PC-9 (cell line): ENCODE measurements around the gene MX2. TPM values are rescaled to one million over a fixed set of nuclear protein-coding genes. Genes with fewer than 3 reads are reported as not detected.

Source experiments
- BruUV-seq: library from RNA; stranded (reverse); fragments of 400-500 nt; replicated peaks from 2 replicates; lab custom pipeline; 2021; lab: Mats Ljungman, UMichigan
- CTCF ChIA-PET: fragments of 300-600 bp; sonication (Branson Sonifier 250); formaldehyde crosslinking; loops from one replicate; lab custom pipeline; 2022; ENCODE audit warnings: antibody characterized with exemption; lab: Charles Lee
- POLR2A ChIA-PET: fragments of 300-600 bp; sonication (Branson Sonifier 250); formaldehyde crosslinking; loops from one replicate; lab custom pipeline; 2022; ENCODE audit warnings: antibody characterized with exemption; ENCODE audit not compliant: unreplicated experiment; lab: Charles Lee
- DNase-seq, 2 experiments: peaks; one replicate each; pipeline versions ENCODE4 v3.0.0 to v3.0.0-alpha.2; 2015 to 2022; ENCODE audit warnings: mixed read lengths in 1 of 2
- H2AFZ ChIP-seq: fragments of 200-600 bp; sonication (generic); 2 replicates; pipeline ENCODE4 v1.8.1; 2017; ENCODE audit warnings: antibody characterized with exemption
- H3F3A ChIP-seq: fragments of 200-600 bp; sonication (generic); 2 replicates; pipeline ENCODE4 v1.8.1; 2017; ENCODE audit warnings: antibody characterized with exemption, mild to moderate bottlenecking, low read depth; ENCODE audit not compliant: insufficient read depth
- H3K27ac ChIP-seq: fragments of 200-600 bp; sonication (generic); 2 replicates; pipeline ENCODE4 v1.6.1; 2016; ENCODE audit warnings: mixed run types
- H3K27me3 ChIP-seq: fragments of 200-600 bp; sonication (generic); 2 replicates; pipeline ENCODE4 v1.6.1; 2016; ENCODE audit warnings: low read depth, mixed run types; ENCODE audit not compliant: insufficient read depth
- H3K36me3 ChIP-seq: fragments of 200-600 bp; sonication (generic); 2 replicates; pipeline ENCODE4 v1.6.1; 2016; ENCODE audit warnings: low read depth, mixed run types
- H3K4me1 ChIP-seq: fragments of 200-600 bp; sonication (generic); replicated peaks from 2 replicates; pipeline ENCODE4 v1.6.1; 2016; ENCODE audit warnings: mixed run types; ENCODE audit not compliant: insufficient read depth
- H3K4me2 ChIP-seq: fragments of 200-600 bp; sonication (generic); 2 replicates; pipeline ENCODE4 v1.6.1; 2017; ENCODE audit warnings: mixed run types
- H3K4me3 ChIP-seq: fragments of 200-600 bp; sonication (generic); 2 replicates; pipeline ENCODE4 v1.6.1; 2016; ENCODE audit warnings: mixed run types
- H3K79me2 ChIP-seq: fragments of 200-600 bp; sonication (generic); 2 replicates; pipeline ENCODE4 v1.6.1; 2017; ENCODE audit warnings: low read depth, mixed run types
- H3K9me2 ChIP-seq: fragments of 200-600 bp; sonication (generic); 2 replicates; pipeline ENCODE4 v1.8.1; 2017; ENCODE audit warnings: mild to moderate bottlenecking; ENCODE audit not compliant: insufficient read depth
- H3K9me3 ChIP-seq: fragments of 200-600 bp; sonication (generic); 2 replicates; pipeline ENCODE4 v1.8.1; 2016; ENCODE audit warnings: low read depth; ENCODE audit not compliant: insufficient read depth
- H4K20me1 ChIP-seq: fragments of 200-600 bp; sonication (generic); 2 replicates; pipeline ENCODE4 v1.8.1; 2017; ENCODE audit not compliant: insufficient read depth
- CTCF ChIP-seq: fragments of 200-600 bp; sonication (generic); conservative IDR thresholded peaks from 2 replicates; pipeline ENCODE4 v1.6.1; 2017; ENCODE audit warnings: mixed run types, antibody characterized with exemption, mild to moderate bottlenecking, moderate library complexity
- EZH2 ChIP-seq: fragments of 200-600 bp; sonication (generic); IDR thresholded peaks from 2 replicates; pipeline ENCODE4 v1.8.0; 2017; ENCODE audit warnings: antibody characterized with exemption, low read depth
- intact Hi-C: fragments of 100-400 bp; cut with micrococcal nuclease; formaldehyde crosslinking; loops from one replicate; pipeline ENCODE4 v1.10.0; 2022; ENCODE audit not compliant: unreplicated experiment
- total RNA-seq: library from RNA; stranded (reverse); gene quantifications from 2 replicates; pipeline ENCODE4 v1.2.3, GENCODE V29; 2021

Gene MX2
- total RNA-seq, 1 experiment from 2014 or later: 2.5 TPM

DNA sequence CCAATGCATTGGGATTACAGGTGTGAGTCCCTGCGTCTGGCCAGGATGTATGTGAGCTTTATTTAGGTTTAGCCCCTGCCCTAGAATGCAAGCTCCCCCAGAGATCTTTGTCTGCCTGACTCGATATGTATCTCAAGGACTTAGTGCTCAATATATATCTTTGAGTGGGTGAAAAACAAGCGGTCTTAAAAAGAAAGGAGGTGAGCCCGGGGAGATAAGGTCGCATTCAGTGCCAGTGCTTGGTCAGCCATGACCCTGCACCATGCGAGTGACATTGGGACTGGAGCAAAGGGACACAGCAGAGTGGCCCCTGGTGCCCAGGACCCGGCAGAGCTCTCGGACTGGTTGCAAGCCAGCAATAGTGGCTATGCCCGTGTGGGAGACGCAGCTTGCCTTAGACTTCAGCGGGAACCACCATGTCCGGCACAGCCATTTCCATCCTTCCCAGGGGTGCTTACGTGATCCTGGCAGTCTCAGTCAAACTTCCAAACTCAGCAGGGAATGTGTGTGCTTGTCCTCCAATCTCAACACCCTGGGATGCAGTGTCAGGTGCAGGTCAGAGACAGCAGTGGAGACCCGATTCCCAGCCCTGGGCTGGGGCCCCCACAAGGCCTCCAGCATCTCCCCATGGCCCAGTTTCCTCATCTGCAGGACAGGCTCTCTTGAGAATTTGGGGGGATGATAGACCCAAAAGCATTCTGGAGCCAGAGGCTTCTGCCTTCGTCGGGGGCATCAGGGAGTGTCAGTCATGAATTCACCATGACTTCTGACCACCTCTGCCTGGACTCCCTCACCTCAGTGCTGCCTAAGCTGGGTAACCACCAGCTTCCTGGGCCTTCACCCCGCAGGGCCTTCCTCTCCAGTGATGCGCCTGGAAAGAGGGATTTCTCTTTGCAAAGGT lies 1.8 kb downstream of the MX2 start:
- no peaks in the 10 kb centered on the region for H3K9me3 ChIP-seq
- no peak for DNase-seq
- peaks cover 16% of the 10 kb centered on the region; the same call in 1 of the 2 replicates for H3F3A ChIP-seq
- no peaks in the 10 kb centered on the region for H3K36me3 ChIP-seq
- ChIA-PET POLR2A (no interaction called here), CTCF (no interaction called here)
- H3K79me2 ChIP-seq: no peaks in the 10 kb centered on the region
- TF ChIP-seq CTCF (no peak), EZH2 (no peak)
- peaks cover 26% of the 10 kb centered on the region for H3K4me1 ChIP-seq
- H3K4me3 ChIP-seq: no peak overlapping the region
- H4K20me1 ChIP-seq: no peaks in the 10 kb centered on the region
- no peak overlapping the region for H3K4me2 ChIP-seq
- H2AFZ ChIP-seq: no peak overlapping the region
- no peaks in the 10 kb centered on the region for H3K27me3 ChIP-seq
- intact Hi-C loops: no loop called here
- no TSS peak for BruUV-seq
- no peak overlapping the region for H3K27ac ChIP-seq
- H3K9me2 ChIP-seq: no peaks in the 10 kb centered on the region

- Histone ChIP-seq H3F3A (peaks cover 16% of the 10 kb centered on the region; the same call in 1 of the 2 replicates), H3K4me2 (no peak overlapping the region), H3K9me3 (no peaks in the 10 kb centered on the region), H3K9me2 (no peaks in the 10 kb centered on the region), H3K4me1 (peaks cover 26% of the 10 kb centered on the region), H3K36me3 (no peaks in the 10 kb centered on the region), H3K79me2 (no peaks in the 10 kb centered on the region), H3K4me3 (no peak overlapping the region), H2AFZ (no peak overlapping the region), H3K27me3 (no peaks in the 10 kb centered on the region), H3K27ac (no peak overlapping the region), H4K20me1 (no peaks in the 10 kb centered on the region)
- no peak for DNase-seq
- ChIA-PET CTCF (no interaction called here), POLR2A (no interaction called here)
- no TSS peak for BruUV-seq
- TF ChIP-seq EZH2: no peak
- no peak for TF ChIP-seq CTCF
- intact Hi-C loops: no loop called here
Measured at GRCh38 chr21:41364308-41364707, 2.5 kb downstream of the MX2 start.

DNA sequence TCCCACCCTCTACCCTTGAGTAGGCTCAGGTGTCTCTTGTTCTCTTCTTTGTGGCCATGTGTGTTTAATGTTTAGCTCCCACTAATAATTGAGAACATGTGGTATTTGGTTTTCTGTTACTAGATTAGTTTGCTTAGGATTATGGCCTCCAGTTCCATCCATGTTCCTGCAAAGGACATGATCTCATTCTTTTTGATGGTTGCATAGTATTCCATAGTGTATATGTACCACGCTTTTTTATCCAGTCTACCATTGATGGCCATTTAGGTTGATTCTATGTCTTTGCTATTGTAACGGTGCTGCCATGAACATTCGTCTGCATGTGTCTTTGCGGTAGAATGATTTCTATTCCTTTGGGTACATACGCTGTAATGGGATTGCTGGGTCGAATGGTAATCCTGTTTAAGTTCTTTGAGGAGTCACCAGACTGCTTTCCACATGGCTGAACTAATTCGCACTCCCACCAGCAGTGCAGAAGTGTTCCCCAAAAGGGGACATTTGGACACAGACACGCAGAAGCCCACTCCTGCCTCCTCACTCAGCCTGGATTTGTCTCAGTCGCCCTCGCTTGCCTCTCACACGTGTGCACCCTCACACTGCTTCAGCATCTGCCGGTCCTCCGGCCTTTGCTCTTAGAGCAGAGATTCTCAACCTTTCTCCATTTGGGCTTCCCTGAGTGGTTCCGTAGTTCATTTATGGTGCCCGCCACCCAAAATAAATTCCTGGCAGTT lies 3.7 kb downstream of the MX2 start:
- no peaks in the 10 kb centered on the region for H3K79me2 ChIP-seq
- H2AFZ ChIP-seq: no peak overlapping the region
- no peaks in the 10 kb centered on the region for H3K9me3 ChIP-seq
- TF ChIP-seq EZH2 (no peak), CTCF (no peak)
- no TSS peak for BruUV-seq
- H3K4me3 ChIP-seq: no peak overlapping the region
- H3K4me2 ChIP-seq: no peak overlapping the region
- no peaks in the 10 kb centered on the region for H3K9me2 ChIP-seq
- POLR2A ChIA-PET: no interaction called here
- CTCF ChIA-PET: no interaction called here
- no peak for DNase-seq
- H3F3A ChIP-seq: peaks cover 16% of the 10 kb centered on the region; the same call in 1 of the 2 replicates
- no peaks in the 10 kb centered on the region for H3K36me3 ChIP-seq
- H3K27ac ChIP-seq: no peak overlapping the region
- intact Hi-C loops: loop anchor here (2.0 kb wide), 1 partner anchor 61 kb away; the partner anchor contains the start of gene MX1
- H4K20me1 ChIP-seq: no peaks in the 10 kb centered on the region
- peaks cover 26% of the 10 kb centered on the region for H3K4me1 ChIP-seq
- no peaks in the 10 kb centered on the region for H3K27me3 ChIP-seq
